ENCODE data around the gene HMCN1.

HMCN1 gene

DNA sequence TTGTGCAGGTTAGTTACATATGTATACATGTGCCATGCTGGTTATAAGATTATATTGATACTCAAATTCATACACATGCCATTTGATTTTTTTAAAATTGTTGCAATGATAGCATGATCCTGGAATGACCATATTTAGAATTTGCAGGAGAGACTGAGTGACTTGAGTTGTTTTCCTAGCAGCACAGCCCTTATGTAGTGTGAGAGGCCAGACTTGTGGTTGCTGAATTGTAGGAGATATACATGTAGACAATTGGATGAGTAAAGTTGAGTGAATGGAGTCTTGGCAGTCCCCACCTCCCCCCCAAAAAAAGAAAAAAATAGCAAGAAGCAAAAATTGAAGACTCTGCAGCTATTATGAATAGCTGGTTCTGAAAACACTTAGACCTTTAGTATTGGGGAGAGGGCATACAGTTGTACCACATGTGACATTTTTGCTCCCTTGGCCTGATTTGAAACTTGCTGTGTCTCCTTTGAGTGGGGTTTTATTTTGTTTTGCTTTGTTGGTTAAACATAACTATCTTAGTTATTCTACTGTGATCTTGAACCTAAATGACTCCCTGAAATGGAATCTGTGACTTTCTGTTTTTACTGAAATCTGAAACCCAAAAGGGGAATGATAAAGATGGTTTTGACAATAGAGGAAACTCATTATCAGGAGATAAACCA is 280.3 kb downstream of the HMCN1 start:
- Mint-ChIP-seq H3K4me3 (no peak overlapping the region), H3K36me3 (no peaks in the 10 kb centered on the region), H3K9me3 (no peaks in the 10 kb centered on the region), H3K4me1 (peaks cover 1% of the 10 kb centered on the region), H3K27me3 (no peaks in the 10 kb centered on the region), H3K27ac (no peak overlapping the region)
- no peak for ATAC-seq (ENCODE audit: low read depth)
- no peak for DNase-seq (ENCODE audit: low spot score in 2 of 2)

DNA sequence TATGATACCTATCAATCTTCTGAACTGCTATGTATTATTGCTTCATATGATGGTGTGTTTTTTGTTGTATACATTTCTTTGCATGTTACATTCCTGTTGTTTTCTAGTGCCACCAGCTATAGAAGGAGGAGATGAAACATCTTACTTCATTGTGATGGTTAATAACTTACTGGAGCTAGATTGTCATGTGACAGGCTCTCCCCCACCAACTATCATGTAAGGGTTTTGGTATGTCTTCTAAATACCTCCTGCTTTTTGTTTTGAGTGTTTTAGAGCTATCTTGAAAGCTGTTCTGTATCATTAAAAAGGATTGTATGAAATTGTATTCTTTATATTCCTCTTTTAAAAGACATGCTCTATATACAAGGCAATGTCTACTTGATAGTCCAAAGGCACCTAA is 282.7 kb downstream of the HMCN1 start:
- DNase-seq (ENCODE audit: low spot score in 2 of 2) (no peak), ATAC-seq (ENCODE audit: low read depth) (no peak)
- no peaks in the 10 kb centered on the region for H3K4me1 Mint-ChIP-seq
- no peaks in the 10 kb centered on the region for H3K36me3 Mint-ChIP-seq
- H3K27me3 Mint-ChIP-seq = no peaks in the 10 kb centered on the region
- no peak overlapping the region for H3K27ac Mint-ChIP-seq
- no peak overlapping the region for H3K4me3 Mint-ChIP-seq
- H3K9me3 Mint-ChIP-seq = no peaks in the 10 kb centered on the region

DNA sequence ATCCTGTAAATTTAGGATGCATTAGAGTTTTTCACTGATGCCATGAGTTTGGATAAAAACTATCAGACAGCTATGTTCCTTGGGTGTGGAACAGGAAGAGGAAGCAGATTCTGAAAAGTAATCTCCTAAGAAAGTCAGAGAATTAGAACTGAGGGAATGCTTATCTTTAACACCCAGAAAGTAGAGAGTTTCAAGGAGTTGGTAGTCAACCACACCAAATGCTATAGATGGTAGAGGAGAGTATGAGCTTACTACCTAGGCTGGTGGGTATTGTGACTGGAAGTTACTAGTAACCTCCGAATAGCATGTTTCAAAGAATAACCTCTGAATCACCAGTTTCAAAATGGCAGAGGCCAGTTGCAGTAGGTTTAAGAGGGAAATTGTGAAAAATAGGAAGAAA is 288.0 kb downstream of the HMCN1 start:
- ATAC-seq (ENCODE audit: low read depth) = no peak
- Mint-ChIP-seq H3K4me3 (no peak overlapping the region), H3K4me1 (no peaks in the 10 kb centered on the region), H3K9me3 (no peaks in the 10 kb centered on the region), H3K36me3 (no peaks in the 10 kb centered on the region), H3K27ac (no peak overlapping the region), H3K27me3 (peaks cover 2% of the 10 kb centered on the region)
- no peak for DNase-seq (ENCODE audit: low spot score in 2 of 2)

DNA sequence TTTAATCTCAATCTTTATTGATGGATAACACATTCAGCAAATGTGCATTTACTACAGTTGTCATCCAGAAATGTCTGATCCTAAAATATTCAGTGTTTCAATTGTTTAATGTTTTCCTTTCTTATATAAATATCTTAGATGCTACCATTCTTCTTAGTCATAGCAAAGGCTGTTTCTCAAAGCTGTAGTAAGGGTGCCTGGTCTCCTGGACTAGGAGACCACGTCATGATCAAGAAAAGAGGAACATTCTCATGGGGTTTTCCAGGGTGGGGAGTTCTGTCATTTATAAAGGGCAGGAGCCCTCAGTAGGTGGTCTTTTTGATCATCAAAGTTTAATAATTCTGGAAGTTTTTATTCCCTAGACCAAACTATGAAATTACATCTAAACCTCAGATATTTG is 292.8 kb downstream of the HMCN1 start:
- Mint-ChIP-seq H3K36me3 (no peaks in the 10 kb centered on the region), H3K9me3 (peaks cover 12% of the 10 kb centered on the region)

DNA sequence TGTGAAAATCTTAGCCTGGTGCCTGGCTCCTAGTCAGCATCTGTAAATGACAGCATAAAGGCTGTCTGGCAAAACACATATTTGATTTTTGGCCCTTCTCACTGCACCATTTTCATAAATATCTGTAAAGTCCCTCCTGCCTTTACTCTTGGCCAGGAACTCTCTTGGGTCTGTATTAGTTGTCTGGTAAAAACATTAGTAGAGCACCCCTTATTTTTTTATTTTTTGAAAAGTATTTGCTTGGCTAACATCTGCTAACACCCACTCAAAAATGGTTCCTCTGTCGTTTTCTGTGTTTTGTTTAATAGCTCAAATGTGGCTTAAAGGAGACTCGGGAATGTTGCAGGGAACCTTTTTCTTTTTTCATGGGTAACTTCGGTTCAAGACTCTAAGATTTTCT is 293.4 kb downstream of the HMCN1 start:
- Mint-ChIP-seq H3K9me3 (peaks cover 15% of the 10 kb centered on the region), H3K27me3 (peaks cover 5% of the 10 kb centered on the region), H3K4me1 (no peaks in the 10 kb centered on the region), H3K36me3 (no peaks in the 10 kb centered on the region), H3K4me3 (no peak overlapping the region), H3K27ac (no peak overlapping the region)
- DNase-seq (ENCODE audit: low spot score in 2 of 2) (no peak), ATAC-seq (ENCODE audit: low read depth) (no peak)

More for the DNA sequence above, 292.8 kb downstream of the HMCN1 start:
- ATAC-seq (ENCODE audit: low read depth) (no peak), DNase-seq (ENCODE audit: low spot score in 2 of 2) (no peak)
- Mint-ChIP-seq H3K27ac (no peak overlapping the region), H3K4me3 (no peak overlapping the region), H3K27me3 (peaks cover 2% of the 10 kb centered on the region), H3K4me1 (no peaks in the 10 kb centered on the region)

DNA sequence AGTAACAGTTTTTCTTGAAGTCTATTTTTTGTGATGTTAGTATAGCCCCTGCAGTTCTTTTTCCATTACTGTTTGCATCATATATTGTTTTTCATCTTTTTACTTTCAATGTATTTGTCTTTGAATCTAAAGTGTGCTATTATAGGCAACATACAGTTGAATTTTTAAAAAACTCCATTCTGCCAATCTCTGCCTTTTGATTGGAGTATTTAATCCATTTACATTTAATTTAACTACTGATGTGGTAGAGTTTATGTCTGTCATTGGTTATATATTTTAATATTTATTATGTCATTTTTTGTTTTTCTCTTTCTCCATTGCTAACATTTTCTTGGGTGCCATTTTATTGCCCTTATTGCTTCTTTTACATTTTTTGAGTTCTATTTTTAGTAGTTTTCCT is 296.3 kb downstream of the HMCN1 start:
- Mint-ChIP-seq H3K4me1 (no peaks in the 10 kb centered on the region), H3K27me3 (peaks cover 6% of the 10 kb centered on the region), H3K4me3 (no peak overlapping the region), H3K9me3 (peaks cover 17% of the 10 kb centered on the region), H3K36me3 (no peaks in the 10 kb centered on the region), H3K27ac (no peak overlapping the region)
- no peak for DNase-seq (ENCODE audit: low spot score in 2 of 2)
- ATAC-seq (ENCODE audit: low read depth) = no peak

DNA sequence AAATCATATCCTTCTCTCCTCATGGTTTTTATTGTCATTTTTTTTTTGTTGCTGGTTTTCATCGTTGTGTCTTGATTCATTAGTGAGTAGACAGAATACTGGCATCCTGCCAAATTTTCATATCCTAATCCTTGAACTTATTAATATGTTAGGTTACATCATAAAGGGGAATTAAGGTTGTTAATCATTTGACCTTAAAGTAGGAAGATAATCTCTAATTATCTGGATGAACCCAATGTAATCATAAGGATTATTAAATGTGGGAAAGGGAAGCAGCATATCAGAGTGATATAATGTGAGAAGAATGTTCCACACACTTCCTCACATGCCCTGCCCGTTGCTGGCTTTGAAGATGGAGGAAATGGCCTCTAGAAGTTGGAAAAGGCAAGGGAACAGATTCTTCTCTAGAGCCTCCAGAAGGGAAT is 299.7 kb downstream of the HMCN1 start:
- no peak overlapping the region for H3K4me3 Mint-ChIP-seq
- peaks cover 19% of the 10 kb centered on the region for H3K9me3 Mint-ChIP-seq
- ATAC-seq (ENCODE audit: low read depth) (no peak), DNase-seq (ENCODE audit: low spot score in 2 of 2) (no peak)
- H3K4me1 Mint-ChIP-seq = no peaks in the 10 kb centered on the region
- peaks cover 7% of the 10 kb centered on the region for H3K27me3 Mint-ChIP-seq
- H3K36me3 Mint-ChIP-seq = no peaks in the 10 kb centered on the region
- no peak overlapping the region for H3K27ac Mint-ChIP-seq

DNA sequence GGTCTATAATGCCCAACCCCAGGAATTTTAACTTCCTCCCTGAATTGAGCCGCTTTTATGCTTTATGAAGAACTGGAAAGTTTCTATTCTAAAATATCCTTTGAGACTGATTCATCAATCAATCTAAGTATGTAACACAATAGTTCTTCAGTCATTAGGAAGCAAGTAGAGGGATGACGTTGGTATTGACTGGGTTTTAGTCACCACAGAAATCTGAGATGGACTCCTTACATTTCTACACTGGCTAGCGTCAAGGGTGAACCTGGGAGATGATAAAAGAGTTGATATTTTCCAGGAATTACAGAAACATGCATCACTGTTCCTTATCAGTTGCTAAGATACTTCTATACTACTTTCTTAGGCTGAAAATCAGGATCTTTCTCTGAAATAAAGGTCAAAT is 308.0 kb downstream of the HMCN1 start:
- no peak for ATAC-seq (ENCODE audit: low read depth)
- no peak overlapping the region for H3K4me3 Mint-ChIP-seq
- H3K4me1 Mint-ChIP-seq = no peaks in the 10 kb centered on the region
- no peaks in the 10 kb centered on the region for H3K9me3 Mint-ChIP-seq
- DNase-seq (ENCODE audit: low spot score in 2 of 2) = no peak
- no peaks in the 10 kb centered on the region for H3K36me3 Mint-ChIP-seq
- H3K27me3 Mint-ChIP-seq = peaks cover 1% of the 10 kb centered on the region
- H3K27ac Mint-ChIP-seq = no peak overlapping the region

DNA sequence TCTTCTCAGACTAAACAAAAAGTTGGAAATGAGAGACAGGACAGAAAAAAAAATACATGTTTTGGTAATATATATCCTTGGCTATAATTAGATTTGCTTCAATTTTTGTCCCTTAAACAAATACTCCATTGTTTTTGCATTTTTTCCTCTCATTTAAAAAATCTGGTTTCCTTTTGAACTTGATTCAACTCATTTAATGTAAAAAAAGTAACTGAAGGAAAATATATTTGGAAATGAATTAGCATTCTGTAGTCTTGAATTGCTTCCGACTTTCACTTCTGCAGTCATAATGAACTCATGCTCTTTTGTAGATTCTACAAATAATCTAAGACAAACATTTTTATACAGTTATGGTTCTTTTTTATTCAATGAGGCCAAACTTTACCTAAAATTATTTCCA is 309.1 kb downstream of the HMCN1 start:
- Mint-ChIP-seq H3K27me3 (peaks cover 1% of the 10 kb centered on the region), H3K9me3 (no peaks in the 10 kb centered on the region), H3K4me1 (no peaks in the 10 kb centered on the region), H3K27ac (no peak overlapping the region), H3K4me3 (no peak overlapping the region), H3K36me3 (no peaks in the 10 kb centered on the region)
- no peak for ATAC-seq (ENCODE audit: low read depth)
- no peak for DNase-seq (ENCODE audit: low spot score in 2 of 2)

DNA sequence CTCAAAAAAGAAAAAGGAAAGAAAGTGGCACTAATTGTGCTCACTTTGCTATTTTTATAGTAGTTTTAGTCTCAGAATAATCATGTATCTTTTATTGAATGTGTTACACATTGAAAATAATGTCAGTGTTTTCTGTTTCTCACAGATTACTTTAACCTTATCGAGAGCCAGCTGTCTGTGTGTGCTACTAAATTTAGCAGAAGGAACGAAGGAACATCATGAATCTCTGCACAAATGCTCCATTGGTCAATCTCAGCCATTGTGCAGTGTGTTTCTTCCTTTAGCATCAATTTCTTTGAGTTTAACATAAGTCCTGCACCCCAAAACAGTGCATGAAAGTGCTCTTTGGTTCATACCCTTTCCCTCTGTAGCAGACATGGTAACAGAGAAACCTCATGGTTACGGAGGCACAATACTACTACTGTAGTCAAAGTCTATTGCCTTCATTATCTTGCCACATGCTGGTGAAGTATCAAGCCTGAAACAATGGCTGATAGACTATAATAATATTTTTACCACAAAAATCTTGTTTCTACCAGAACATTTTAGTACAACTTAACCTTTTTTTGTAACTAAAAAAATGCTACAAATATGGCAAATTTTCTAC is 310.0 kb downstream of the HMCN1 start:
- H3K4me3 Mint-ChIP-seq = no peak overlapping the region
- DNase-seq (ENCODE audit: low spot score in 2 of 2) = no peak
- no peaks in the 10 kb centered on the region for H3K4me1 Mint-ChIP-seq
- no peaks in the 10 kb centered on the region for H3K9me3 Mint-ChIP-seq
- H3K27ac Mint-ChIP-seq = no peak overlapping the region
- no peak for ATAC-seq (ENCODE audit: low read depth)
- no peaks in the 10 kb centered on the region for H3K36me3 Mint-ChIP-seq
- H3K27me3 Mint-ChIP-seq = peaks cover 4% of the 10 kb centered on the region

DNA sequence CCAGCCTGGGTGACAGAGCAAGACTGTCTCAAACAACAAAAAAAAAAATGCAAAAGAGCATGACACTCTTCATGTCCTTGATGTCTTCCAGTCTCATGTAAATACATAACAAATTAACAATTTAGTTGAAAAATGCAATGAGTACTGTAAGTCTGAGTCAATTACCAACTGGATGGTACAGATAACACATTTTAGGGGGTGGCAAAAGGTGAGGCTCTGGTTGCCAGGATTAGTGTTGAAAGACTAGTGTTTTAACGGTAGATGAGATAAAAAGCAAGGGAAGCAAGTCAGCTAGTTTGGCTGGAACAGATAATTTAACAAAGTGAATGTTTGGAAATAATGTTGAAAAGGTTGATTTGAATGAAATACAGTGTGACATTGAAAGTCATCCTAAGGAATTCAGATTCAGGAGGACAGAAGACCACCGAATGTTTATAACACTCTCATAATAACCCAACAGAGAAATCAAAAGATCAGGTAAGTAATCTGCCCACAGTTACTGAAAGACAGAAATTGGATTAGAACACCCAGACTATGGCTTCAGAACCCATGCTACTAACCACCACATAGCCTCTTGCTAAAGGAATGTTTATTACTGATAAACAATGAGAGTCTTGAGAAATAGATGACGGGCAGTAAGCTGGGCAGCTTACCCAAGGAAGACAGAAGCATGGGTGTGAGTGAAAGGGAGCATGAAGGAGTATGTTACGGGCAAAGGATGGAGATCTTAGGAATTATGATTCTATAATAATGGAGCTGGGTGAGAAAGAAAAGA is 312.4 kb downstream of the HMCN1 start:
- DNase-seq (ENCODE audit: low spot score in 2 of 2) (no peak), ATAC-seq (ENCODE audit: low read depth) (no peak)
- Mint-ChIP-seq H3K4me1 (no peaks in the 10 kb centered on the region), H3K4me3 (no peak overlapping the region), H3K27me3 (peaks cover 4% of the 10 kb centered on the region), H3K36me3 (no peaks in the 10 kb centered on the region), H3K27ac (no peak overlapping the region), H3K9me3 (no peaks in the 10 kb centered on the region)

DNA sequence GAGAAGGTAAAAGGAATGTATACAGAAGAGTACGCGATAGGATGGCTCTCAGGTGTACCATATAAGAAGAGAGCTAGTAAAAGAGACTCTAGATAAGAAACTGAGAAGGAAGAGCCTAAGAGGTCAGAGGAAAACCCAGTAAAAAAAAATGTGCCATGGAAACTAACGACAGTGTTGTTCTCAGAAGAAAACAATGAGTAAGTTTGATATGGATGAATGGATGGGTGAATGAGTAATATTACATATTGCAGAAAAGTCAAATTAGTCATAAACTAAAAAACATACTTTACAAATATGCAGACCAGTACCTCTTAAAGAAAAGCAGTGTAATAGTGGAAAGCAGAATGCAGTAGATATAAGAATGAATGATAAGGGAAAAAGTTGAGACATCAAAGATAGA is 316.2 kb downstream of the HMCN1 start:
- no peak overlapping the region for H3K4me3 Mint-ChIP-seq
- no peaks in the 10 kb centered on the region for H3K36me3 Mint-ChIP-seq
- H3K4me1 Mint-ChIP-seq = no peaks in the 10 kb centered on the region
- peaks cover 4% of the 10 kb centered on the region for H3K27me3 Mint-ChIP-seq
- ATAC-seq (ENCODE audit: low read depth) (no peak), DNase-seq (ENCODE audit: low spot score in 2 of 2) (no peak)
- no peaks in the 10 kb centered on the region for H3K9me3 Mint-ChIP-seq
- no peak overlapping the region for H3K27ac Mint-ChIP-seq

DNA sequence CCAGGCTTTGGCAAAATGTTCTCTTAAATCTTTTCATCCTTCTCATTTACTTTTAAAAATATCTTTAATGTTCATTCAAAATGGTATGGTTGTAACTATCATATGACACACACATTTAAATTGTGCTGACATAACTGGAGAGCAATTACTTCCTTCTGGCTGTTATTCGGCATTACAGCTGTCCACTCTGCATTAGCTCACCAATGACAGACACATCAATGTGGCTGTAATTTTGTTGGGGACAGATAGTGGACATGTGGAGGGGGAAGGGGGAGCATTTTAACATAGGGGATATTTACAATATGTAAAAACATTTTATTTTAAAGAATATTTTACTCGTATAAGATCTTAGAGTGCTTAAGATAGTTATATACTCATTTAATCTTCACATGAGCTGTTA is 319.8 kb downstream of the HMCN1 start:
- Mint-ChIP-seq H3K27ac (no peak overlapping the region), H3K4me3 (no peak overlapping the region), H3K9me3 (no peaks in the 10 kb centered on the region), H3K36me3 (no peaks in the 10 kb centered on the region), H3K4me1 (no peaks in the 10 kb centered on the region), H3K27me3 (peaks cover under 1% of the 10 kb centered on the region)
- DNase-seq (ENCODE audit: low spot score in 2 of 2) = no peak
- ATAC-seq (ENCODE audit: low read depth) = no peak

DNA sequence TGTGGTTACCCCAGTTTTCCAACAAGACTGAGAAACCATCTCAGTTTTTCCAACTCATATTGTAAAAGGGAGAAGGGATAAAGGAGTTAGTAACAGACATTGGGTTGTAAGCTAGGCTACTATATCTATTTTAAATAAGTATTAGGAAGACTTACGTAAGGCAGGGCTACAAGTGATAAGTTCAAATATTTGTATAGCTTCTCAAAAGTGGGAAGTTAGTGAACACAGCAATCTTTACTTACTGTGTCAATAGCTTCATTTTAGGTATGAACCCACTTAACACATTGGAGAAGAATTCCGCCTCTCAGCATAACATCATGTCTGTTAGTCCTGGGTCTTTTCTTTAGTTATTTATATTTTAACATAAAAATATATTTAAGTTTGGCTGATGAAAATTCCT is 320.7 kb downstream of the HMCN1 start:
- Mint-ChIP-seq H3K4me3 (no peak overlapping the region), H3K9me3 (no peaks in the 10 kb centered on the region), H3K4me1 (peaks cover 4% of the 10 kb centered on the region), H3K27me3 (no peaks in the 10 kb centered on the region), H3K36me3 (no peaks in the 10 kb centered on the region), H3K27ac (no peak overlapping the region)
- ATAC-seq (ENCODE audit: low read depth) (no peak), DNase-seq (ENCODE audit: low spot score in 2 of 2) (no peak)
